ENCODE results near the gene GREB1.

Gene GREB1

DNA sequence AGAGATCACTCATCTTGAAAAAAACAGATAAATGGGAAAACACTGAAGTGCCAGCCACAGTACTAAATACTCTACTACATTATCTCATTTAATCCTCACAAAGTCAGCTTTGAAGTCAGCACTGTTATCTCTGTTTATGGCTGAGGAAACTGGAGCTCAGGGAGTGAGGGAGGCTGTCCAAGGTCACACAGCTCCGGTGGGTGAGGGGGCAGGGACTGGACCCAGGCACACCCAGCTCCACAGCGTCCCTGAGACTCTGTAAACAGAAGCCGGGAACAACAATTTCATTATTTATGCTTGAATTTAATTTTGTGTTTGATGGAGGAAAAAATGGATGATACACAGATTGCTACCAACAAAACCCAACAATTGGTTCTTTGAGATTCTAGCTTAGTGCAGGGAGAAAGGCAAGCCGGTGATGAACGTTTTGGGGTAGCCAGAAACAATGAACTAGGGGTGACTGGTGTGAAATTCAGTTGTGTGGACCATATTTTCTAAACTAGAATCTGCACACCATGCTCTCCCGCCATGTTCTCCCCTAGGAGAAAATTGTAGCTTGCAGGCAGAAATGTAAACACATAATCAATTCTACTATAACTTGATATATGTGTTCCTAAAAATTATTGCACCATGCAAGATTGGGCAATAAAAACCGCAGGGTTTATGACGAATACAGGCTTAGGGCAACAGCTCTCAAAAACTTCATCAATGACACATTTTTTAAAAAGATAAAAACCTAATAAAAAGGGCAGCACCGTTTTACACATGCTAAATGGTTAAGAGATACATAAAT lies at the start of gene GREB1:
Gene GREB1 (plus strand): TSS at position 768 of the 793 bp plus-strand sequence. CDS start 22,570 bp downstream, outside the sequence.
- peak; percentile 60 for FAIRE-seq

GRCh38 chr2:11488809-11489208 lies 45.0 kb upstream of the GREB1 start:
- no peak for FAIRE-seq

DNA sequence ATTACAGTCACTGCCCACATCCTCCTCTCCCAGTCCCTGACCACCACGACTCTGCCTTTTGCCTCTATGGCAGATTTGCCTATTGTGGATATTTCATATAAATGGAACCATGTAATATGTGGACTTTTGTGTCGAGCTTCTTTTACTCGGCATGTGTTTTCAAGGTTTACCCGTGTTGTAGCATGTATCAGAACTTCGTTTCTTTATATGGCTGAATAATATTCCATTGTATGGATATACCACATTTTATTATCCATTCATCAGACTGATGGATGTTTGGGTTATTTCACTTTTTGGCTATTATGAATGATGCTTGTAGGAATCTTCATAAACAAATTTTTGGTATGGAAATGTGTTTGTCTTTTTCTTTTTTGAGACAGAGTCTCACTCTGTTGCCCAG lies 43.7 kb upstream of the GREB1 start:
- no peak for FAIRE-seq

- no peak for FAIRE-seq
Observed at GRCh38 chr2:11491348-11491933, 42.4 kb upstream of the GREB1 start.

DNA sequence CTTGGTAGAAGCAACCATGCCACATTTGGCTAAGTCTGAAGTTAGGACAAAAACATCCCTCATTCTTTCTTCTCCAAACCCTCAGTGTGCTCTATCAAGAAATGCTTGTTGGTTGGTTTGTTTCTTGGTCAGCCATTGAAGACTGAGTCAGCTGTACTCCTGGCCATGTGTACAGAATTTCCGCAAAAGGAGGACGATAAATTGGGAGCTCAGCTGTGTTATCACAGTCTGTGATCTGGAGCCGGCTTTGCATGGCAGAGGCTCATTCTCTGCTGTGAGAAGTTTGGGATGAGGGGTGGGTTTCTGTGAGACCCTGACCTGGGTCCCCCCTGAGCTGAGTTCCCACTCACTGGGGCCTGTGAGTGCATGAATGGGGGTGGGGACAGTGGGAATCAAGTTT lies 41.6 kb upstream of the GREB1 start:
- FAIRE-seq = no peak

GRCh38 chr2:11492720-11493119 lies 41.1 kb upstream of the GREB1 start:
- no peak for FAIRE-seq

DNA sequence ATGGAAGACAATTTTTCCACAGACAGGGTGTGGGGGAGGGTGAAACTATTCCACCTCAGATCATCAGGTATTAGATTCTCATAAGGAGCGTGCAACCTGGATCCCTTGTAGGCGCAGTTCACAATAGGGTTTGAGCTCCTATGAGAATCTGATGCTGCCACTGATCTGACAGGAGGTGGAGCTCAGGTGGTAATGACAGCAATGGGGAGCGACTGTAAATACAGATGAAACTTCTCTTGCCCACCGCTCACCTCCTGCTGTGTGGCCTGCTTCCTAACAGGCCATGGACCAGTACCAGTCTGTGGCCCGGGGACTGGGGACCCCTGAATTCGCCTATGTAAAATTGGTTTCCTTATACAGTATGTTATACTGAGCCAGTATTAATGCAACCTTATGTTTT lies 40.6 kb upstream of the GREB1 start:
- no peak for FAIRE-seq

GRCh38 chr2:11494310-11494709 lies 39.5 kb upstream of the GREB1 start:
- FAIRE-seq = no peak

DNA sequence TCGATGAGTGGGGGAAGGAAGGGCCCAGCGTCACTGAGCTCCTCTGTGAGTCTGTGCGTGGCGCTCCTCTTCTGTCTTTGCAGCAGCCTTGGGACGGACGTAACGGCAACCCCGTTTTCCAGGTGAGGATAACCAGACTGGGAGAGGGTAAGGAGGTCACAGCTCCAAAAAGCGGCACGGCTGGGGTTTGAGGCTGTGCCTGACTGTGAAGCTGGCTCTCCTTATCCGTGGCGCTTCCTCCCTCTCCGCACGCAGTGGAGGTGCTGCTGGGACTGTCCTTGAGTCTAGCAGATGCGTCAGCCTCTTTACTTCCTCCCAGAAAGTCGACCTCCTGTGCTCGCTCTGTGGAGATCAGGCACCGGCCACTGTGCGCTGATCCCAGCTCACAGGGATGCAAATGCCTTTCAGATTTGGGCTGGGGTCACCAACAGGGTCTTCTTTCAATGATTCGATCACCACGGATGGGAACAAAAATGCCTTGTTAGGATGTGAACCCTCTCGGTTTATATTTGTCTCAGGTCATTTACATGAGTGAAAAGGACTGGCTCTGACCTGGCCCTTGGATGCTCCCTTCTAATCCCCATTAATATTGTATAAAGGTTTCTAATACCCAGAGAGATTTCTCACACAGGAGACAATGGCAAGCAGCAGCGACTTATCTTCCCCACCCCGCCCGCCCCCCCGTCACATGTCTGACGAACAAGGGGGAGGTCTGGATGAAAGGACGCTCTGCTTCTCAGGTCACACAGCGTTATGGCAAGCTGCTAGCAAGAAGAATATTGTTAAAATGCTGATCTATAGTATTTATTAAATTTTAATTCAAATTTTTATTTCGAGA lies 37.8 kb upstream of the GREB1 start:
- no peak for FAIRE-seq

DNA sequence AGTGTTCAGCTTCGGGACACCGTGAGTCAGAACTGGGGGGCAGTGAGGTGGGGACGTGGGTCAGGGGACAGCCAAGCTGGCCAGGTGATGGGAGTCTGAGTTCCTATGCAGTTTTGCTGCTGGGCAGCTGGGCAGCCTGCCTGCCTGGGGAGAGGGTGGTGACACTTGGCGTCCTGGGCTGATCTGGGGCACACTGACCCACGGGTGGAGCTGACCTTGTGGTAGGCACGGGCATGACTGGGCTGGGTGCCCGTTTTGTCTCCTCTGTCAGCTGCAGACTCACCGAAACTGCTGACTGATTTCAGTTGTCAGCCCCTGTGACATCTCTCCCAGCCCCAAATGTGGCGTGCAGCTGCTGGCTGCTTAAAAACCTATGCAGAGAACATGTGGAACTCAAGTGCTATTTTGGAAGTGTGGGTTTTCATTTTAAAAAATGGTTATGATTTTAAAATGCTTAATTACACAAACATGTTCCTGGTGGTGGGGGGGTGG lies 35.3 kb upstream of the GREB1 start:
- no peak for FAIRE-seq

GRCh38 chr2:11499081-11499743 lies 34.6 kb upstream of the GREB1 start:
- FAIRE-seq = no peak

GRCh38 chr2:11500702-11501303 lies 33.0 kb upstream of the GREB1 start:
- FAIRE-seq = no peak

GRCh38 chr2:11502740-11503292 lies 31.0 kb upstream of the GREB1 start:
- no peak for FAIRE-seq

DNA sequence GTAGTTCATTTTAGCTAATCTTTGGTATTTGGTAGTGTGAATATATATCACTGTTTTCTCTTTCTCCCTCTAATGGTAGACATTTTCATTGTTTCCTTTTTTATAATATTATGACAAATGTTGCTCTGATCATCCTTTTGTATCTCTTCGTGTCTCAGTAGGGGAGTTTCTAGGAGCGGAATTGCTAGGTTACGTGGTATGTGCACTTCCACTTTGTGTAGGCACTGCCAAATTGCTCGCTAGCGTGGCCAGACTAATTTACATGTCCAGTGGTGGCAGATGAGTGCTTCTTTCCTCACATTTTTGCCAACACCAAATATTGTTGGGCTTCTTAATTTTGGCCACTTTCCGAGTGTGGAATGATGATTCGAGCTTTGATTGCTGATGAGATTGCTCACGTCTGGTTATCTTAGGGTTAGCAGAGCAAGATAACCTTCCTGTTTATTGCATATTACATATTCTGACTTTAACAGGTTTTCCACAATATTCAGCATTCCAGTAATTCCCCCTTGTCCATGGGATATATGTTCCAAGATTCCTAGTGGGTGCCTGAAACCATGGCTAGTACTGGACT lies 30.4 kb upstream of the GREB1 start:
- FAIRE-seq = no peak

DNA sequence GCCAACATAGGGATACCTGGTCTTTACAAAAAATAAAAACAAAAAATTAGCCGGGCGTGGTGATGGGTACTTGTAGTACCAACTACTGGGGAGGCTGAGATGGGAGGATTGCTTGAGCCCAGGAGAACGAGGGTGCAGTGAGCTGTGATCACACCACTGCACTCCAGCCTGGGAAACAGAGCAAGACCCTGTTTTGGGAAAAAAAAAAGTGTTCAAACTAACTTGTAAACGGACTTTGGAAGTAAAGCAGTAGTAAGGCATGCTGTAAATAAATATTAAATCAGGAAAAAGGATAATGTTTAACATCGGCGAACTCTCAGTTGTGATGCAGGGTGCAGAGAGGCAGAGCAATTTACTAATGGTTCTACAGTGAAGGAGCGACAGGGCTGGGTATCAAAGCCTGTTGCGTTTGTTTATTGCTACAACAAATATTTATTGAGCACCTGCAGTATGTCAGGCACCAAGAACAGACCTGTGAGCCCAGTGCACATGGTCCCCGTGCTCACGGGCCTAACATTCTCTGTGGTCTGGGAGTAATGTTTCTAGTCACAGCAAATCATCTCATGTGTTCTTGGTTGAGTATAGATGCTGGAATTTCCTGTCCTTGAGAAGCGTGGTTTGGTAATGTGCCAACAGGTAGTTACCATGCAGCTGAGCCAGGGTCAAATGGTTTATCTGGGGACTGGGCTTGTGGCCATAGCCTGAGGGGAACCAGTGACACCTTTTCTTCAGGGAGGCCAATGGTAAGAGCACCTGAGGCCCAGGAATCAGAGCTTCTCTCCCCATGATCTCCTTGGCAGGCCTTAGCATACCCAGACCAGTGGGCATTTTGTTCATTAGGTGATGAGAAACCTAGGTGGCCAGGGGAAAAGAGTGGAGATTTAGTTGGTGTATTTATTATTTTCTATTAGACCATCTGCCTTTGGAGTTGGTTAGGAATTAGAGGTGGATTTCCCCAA lies 27.9 kb upstream of the GREB1 start:
- no peak for FAIRE-seq

- no peak for FAIRE-seq
Observed at GRCh38 chr2:11506611-11506969, 27.3 kb upstream of the GREB1 start.

DNA sequence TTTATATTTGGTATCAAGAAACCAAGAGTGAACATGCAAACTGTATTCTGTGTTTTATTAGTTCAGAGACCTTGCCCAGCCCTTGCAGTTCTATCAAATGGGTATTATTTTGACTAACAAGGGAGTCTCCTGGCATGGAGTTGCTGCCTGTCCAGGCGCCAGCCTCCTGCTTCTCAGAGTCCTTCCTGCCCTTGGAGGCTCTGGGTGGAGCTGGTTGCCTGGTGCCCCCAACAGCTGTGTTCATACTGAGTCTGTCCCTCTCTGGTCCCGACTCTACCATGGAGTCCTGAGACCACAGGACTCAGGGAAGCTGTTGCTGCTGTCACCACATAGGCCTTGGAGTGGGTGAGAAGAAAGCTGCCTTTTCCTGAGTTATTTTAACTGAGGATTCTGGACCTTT lies 26.3 kb upstream of the GREB1 start:
- FAIRE-seq = no peak

DNA sequence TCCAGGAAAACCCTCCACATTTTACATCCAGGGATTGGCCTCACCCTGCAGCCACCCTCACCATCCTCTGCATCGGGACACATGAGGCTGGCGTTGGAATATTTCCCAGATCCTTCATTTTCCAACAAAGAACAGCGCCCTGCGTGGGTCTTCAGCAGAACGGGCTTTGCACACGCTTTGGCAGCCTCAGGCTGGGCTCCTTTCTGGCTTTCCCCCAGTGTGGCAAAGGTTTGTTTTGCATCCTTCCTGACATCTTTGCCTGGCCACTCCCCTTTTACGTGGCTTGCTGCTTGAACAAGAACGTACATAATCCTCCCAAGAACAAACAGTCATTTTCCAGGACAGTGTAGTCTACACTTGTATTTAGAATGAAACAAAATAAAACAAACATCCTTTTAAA lies 25.6 kb upstream of the GREB1 start:
- FAIRE-seq = no peak

GRCh38 chr2:11509657-11510360 lies 24.0 kb upstream of the GREB1 start:
- FAIRE-seq = no peak

DNA sequence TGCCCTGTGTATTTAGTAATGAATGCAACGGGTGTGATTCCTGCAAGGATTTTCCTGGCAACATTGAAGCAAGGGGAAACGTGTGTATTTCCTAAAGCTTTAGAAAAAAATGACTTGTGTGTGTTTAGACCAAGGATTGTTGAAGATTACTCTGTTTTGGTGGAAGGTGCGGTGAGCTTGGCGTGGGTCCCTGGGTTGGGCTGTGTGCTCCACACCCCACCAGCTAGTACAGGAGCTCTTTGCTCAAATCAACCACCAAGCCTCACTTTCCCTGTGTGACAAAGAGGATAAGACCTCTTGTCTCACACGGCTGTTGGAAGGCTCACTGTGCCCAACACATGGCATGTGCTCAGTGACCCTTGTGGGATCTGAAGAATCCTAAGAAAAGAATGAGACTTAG lies 21.4 kb upstream of the GREB1 start:
- no peak for FAIRE-seq

All from endometrium (tissue), 2 donors.